GM18867 (cell line): Measurements from ENCODE around the gene RDH13.
"Not testable (repeated sequence)": the region's sequence is repeated elsewhere in the genome, so short reads cannot be mapped to it uniquely, and the experiment has no call there.

Experiments used
- ATAC-seq: cut with Tn5 transposase; IDR thresholded peaks from one replicate; pipeline ENCODE4 v1.9.1; 2021; ENCODE audit warnings: mild to moderate bottlenecking, moderate library complexity; ENCODE audit not compliant: unreplicated experiment

Gene RDH13, protein sequence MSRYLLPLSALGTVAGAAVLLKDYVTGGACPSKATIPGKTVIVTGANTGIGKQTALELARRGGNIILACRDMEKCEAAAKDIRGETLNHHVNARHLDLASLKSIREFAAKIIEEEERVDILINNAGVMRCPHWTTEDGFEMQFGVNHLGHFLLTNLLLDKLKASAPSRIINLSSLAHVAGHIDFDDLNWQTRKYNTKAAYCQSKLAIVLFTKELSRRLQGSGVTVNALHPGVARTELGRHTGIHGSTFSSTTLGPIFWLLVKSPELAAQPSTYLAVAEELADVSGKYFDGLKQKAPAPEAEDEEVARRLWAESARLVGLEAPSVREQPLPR

DNA sequence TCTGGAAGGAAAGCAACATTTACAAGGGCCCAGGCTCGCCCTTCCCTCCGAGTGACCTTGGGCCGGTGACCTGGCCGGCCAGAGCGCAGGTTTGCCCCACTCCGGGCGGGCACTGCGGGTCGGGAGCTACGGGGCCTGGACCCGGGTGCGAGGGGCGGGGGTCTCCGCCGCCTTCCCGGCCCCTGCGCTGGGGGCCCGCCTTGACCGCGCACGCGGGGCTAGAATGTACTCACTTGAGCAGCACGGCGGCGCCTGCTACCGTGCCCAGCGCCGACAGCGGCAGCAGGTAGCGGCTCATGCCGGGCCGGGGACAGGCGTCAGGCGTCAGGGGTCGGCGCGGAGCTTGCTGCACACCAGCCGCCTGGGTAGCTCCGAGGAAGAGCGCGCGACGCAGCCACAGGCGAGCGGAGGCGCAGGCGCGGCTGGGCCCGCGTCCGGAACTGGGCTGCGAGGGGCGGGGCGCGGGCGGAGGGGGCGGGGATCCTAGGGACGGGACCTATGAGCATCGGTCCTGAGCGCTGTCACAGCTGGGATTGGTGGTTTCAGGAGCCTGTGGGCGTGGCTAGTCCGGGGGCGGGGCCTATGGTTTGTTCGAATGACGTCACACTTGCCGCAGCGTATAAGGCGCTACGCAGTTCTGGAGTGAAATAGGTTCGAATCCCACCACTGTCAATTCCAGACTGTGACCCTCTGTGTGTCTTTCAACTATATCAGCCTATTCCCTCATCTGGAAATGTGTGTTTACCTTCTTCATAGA, at the start of gene RDH13:
Gene RDH13 (minus strand): TSS at position 414 of the 757 bp plus-strand sequence. CDS start 116 bp downstream, at position 298.
- ATAC-seq, result peak; percentile 89

DNA sequence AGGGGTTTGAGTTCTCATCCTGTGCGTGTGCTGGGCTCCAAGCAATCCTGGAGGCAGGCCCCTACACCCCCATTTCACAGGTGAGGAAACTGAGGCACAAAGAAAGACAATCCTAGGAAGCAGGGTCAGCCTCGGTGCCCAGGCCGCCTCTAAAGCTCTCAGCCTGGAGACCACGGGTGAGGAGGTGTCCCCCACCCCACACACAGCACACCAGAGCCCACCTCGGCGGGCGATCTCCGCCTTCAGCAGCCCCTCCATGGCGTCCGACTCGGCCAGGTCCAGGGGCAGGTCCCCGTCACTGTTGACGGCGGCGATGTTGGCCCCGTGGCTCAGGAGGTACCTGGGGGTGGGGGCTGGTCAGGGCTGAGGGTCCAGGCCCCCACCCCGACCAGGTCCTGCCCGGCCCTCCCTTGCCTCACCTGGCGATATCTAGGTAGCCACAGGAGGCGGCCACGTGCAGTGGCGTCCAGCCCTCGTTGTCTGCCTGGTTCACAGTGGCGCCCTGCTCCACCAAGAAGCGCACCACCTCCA, 49.4 kb upstream of the RDH13 start:
- ATAC-seq, result no peak

DNA sequence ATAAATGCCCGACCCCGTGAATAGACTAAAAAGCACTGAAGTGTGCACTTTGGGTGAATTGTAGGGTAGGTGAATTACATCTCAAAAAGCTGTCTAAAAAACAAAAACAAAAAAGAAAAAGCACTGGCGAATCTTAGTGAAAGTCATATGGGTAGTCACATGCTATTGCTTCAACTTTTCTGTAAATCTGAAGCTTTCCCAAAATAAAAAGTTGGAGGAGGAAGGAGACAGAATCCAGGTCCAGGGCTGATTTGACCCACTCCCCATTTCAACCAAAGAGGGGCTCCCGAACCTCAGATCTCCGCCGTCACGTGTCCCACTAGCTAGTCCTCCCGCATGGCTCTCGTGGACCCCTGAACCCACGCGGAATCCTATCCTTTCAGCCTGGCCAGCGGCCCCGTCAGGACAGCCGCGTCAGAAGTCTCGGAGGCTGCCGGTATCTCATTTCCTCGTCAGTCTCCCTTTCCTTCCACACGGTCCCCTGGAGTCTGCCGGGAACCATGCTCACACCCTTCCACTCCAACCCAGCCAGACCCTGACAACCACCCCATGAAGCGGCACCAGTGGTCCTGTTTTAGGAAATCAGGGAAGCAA, 48.4 kb upstream of the RDH13 start:
- ATAC-seq, result no peak

DNA sequence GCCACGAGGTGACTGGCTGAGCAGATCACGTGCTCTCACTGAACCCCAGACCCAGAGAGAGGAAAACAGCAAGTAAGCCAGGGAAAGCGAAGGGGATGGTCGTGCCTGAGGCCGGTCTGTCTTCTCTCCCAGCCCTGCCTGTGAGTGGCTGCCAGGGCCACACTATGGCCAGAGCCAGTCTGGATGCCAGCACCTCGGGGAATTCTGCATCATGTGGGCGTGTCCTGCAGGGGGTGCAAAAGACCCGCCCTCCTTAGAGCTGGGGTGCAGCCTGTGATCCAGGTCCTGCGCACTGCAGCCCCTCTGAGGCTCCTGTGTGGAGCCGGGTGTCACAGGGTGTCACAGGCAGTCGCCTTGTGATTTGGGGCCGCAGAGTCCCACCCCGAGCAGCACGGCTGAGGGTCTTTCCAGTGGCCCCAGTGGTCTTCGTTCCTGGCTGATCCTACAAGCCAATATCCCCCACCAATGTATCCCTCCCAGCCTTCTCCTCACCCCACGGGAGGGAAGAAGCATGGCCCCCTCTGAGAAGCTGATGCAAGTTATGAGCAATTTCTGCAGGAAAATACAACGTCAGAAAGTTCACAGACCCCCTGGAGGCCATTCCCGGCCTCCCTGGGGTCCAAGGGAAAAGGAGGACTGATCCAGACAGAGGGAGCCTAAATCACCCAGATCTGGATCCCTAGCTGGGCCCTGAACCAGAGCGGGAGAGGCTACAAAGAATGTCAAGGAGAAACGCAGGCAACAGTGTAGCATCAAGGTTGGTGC, 46.8 kb upstream of the RDH13 start:
- ATAC-seq, result no peak

DNA sequence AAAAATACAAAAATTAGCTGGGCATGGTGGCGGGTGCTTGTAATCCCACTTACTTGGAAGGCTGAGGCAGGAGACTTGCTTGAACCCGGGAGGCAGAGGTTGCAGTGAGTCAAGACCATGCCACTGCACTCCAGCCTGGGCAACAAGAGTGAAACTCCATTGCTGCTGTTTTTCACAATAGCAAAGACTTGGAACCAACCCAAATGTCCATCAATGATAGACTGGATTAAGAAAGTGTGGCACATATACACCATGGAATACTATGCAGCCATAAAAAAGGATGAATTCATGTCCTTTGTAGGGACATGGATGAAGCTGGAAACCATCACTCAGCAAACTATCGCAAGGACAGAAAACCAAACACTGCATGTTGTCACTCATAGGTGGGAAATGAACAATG, 44.3 kb upstream of the RDH13 start:
- not testable (repeated sequence) for ATAC-seq

DNA sequence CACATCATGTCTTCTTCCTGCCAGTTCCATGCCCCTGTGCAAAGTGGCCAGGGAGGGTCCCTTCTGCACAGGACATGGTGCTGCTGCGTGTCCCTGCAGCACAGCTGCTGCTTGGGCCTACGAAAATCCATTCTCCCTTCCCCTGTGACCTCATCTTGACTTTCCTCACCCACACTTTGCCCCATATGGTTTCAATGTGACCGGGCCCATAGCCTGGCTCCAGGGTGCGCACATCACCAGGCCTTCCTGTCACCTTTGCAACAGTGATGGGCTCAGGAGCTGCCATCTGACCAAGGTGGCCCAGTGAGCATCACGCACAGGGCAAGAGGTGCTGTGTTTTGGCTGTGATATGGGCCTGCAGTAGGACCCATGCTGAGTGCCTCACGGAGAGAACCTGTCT, 43.6 kb upstream of the RDH13 start:
- ATAC-seq, result no peak

DNA sequence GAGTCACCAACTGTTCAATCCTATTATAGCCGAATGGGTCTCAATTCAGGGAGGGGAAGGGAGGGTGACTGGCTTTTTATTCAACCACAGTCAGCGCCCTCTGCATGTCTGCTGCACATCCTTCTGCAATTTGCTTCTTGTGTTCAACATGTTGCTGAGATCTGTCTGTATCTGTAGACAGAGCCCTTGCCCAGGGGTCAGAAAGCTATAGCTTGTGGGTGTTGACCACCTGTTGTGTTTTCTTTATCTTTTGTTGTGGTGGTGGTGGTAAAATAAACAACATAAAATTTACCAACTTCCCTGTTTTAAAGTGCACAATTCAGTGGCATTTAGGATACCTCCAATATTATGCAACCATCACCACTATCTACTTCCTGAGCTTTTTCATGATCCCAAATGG, 42.3 kb upstream of the RDH13 start:
- no peak for ATAC-seq

DNA sequence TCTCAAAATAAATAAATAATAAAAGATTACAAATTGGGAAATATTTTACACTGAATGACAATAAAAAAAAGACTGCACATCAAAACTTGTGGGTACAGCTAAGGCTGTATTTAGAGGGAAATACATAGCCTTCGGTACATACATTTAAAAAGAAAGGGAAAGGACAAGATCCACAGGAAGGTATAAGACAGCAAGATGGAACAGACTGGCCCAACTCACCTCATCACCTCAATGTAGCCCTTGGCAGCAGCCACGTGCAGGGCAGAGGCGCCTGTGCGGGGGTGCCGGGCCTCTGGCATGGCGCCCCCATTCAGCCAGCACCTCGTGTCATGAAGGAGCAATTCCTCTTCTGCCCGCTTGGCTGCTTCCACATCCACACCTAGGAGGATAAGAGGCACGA, 40.2 kb upstream of the RDH13 start:
- no peak for ATAC-seq

DNA sequence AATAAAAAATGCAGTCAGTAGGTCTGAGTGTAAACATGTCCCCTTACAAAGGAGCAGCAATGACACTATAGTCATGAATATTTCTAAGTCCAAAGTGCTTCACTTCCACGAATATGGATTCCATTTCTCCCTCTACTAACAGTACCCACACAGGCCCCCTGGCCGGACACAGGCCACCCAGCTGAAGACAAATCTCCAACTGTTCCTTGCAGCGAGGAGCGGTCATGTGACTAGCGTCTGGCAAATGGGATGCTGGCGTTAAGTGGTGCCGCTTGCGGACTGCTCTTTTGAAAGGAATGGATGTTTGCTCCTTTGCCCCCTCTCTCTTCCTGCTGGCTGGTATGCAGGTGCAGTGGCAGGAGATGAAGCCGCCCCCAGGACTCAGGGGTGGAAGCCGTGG, 38.3 kb upstream of the RDH13 start:
- no peak for ATAC-seq

DNA sequence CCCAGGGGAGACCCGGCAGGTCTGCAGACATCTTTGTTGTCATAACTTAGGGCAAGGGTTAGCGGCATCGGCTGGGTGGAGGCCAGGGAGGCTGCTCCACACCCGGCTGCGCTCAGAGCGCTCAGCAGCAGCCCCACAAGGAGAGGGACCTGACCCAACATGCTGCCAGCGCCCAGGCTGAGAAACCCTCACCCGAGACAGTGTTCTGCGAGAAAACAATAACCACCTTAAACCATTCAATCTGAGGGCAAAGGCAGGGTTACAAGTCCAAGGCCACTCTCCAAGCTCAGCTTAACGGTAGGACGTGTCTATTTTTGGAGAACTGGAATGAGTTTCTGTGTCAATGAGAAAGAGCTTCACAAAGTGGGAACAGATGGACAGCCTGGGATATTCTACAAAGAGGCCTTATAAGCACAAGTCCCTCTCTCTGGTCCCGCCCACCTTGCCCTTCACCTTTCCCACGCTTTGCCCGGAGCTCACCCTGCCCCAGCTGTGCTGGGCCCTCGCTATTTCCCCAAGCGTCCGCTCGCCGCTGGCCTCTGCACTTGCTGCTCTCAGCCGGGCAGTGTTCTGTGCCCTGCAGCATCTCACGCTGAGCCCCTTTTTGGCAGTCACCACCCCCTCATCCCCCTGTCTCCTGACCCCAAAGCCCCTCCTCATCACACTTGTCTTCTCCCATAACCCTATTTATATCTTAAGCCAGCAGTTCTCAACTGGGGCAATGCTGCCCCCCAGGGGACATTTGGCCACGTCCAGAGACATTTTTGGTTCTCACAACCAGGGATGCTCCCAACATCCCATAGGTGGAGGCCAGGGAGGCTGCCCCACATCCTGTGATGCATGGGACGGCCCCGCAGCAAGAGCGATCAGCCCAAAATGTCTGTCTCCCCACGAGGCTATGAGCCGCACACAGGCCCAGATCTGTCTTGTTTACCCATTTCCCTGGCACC, 36.9 kb upstream of the RDH13 start:
- no peak for ATAC-seq

DNA sequence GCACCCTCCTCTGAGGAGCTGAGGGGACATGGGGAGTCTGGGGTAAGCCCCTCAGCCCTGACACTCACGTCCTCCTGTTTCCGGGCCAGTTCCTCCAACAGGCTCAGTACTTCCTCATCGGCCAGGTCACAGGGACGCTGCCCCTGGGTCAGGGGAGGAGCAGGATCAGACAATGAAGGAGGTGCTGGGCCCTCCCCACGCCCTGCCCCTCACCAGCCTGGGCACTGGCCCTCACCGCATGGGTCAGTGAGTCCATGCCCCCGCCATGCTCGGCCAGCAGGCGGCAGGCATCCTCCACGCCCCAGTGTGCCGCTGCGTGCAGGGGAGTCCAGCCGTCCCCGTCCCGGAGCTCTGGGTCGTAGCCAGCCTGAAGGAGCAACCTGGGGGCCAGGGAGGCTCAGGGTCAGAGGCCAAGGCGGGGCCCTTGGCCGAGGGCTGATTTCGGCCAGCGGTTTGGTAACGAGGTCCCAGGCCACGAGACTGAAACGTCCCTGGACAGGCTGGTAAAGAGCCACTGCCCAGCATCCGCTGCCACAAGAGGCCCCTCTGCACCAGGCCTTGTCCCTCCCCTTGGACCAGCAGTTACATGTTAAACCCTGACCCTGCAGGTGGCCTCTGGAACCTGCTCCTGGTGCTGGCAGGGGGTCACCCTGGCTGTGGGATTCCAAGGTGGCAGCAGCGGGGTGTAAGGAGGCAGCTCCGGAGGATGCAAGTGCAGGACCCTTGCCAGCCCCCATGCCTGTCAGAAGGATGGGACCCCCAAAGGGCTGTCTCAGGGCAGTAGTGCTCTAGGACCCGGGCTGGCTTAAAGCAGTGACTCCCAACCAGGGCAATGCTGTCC, 36.0 kb upstream of the RDH13 start:
- ATAC-seq, result no peak

DNA sequence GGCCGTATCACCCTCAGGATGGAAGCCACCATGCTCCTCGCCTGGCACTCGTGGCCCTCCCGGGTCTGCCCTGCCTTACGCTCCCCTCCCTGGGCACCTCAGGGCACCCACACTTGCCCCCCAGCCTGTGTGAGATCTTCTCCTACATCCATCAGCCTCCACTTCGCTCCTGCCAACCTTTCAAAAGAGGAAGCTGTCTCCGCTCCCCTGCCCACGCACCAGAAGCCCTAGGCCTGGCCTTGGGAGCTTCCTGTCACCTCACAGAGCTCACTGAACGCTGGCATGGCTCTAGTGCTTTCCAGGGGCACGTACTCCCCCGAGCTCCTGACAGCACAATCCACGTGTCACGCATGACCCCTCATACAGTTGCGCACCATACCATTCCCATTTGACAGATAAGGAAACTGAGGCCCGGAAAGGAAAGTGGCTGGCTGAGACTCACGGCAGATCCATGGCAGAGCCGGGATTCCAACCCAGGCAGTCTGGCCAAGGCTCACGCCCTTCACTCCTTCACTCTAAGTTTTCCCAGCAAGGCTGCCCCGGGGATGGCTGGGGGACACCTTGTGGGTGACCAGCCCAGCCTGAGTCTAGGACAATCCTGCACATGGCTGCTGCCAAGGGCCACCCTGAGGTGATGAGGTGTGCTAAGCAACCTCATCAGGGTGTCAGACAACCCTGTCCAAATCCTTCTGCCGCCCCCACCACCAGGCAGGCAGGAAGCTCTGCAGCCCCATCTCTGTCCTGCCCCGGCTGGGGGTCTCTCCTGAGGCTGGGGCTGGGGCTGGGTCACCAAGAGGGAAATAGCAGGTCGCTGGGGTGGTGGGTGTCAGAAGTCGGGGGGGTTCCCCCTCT, 35.1 kb upstream of the RDH13 start:
- ATAC-seq, result no peak

DNA sequence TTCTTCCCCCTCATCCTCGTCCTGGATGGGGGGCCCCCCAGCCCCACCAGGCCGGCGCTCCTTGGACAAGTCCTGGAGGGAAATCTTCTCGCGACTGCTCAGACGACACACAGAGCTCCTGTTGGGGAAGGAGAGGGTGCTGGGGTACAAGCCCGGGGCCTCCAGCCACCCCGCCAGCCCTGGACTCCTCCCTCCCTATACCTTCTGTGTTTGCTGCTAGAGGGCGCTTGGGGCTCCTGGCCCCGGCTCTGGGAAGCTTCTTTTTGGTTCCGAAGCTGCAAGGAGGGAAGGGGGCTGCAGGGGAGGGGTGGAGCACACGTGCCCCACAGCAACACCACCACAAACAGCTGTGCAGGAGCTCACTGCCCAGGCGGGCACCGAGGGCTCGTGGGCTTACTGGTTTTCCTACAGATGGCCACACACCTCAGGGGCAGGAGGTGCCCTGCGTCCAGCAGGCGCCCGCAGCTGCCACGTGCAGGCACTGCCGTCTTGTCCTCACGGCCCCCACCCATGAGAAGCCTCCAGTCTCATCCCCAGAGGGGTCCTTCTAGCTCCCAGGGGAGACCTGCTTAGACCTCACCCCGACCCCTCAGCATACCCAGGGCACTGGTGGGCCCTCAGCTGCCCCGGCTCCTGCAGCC, 33.2 kb upstream of the RDH13 start:
- no peak for ATAC-seq

DNA sequence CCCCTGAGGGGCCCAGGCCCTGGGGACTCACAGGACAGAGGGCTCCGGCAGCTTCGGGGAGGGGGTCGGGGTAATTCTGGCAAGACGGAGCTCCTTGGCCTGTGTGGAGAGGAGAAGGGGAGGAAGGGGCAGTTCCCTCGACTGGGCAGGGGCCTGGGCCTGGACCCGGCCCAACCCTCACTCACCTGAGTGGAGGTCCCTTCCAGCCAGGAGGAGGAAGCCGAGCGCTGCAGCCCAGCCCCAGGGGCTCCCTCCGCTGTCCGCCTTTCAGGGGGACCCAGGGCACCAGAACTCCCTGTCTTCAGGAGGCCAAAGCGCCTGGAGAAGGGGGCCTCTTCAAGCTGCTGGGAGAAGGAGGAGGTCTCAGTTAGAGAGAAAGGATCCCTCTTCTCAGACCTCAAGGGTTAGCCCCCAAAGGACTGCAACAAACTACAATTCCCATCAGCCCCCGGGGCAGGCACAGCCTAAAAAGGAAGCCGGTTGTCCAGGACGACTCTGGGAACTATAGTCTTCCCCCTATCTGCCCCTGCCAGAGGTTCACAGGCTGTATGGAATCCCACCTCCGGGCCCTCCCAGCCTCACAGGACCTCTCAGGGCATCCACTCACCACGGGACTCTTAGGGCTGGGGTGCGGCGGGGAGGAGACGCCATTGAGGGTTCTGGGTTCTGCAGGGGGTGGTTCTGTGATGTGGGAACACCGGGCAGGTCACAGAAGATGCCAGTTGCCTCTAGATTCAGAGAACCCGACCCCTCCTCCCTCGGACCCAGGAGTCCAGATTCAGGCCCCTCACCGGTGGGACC, 32.5 kb upstream of the RDH13 start:
- no peak for ATAC-seq

DNA sequence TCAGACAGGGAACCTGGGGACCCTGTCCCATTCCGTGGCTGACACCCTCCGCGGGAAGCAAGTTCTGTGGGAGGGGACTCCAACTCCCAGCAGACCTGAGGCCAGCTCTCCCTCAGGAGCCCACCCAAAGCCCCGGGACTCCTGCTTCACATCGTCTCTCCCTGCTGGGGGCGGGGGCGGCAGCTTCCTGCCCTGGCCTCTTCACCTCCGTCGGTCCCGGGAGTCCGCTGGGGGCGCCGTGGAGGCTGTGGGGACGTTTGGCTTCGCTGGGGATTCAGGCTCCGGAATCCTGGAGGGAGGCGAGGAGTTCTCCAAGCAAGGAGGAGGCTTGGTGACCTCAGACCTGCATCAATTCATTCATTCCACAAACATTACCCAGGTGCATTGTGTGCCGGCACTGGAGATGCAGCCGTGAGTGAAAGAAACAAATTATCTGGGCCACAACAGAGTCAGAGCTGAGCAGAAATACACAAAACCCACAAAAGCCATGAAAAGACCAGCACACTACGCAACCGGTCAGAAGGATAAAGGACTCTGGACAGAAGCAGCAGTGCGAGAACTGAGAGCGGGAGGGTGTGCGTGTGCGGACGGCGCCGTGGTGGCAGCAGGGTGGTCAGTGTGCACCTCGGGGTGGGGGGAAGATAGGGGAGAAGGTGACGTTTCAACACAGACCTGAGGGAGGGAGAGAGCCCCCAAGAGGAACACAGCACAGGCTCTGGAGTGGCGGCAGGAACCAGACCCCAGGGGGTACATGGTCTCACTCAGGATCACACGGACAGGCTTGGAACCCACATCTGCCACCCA, 31.7 kb upstream of the RDH13 start:
- no peak for ATAC-seq
